SK-N-MC (cell line): ENCODE measurements around the gene TFEB.

ENCODE experiments used
- DNase-seq: peaks from one replicate; pipeline ENCODE4 v3.0.0-alpha.2; 2011; ENCODE audit warnings: low read depth, low spot score
- H3K27ac ChIP-seq: fragments of 200-600 bp; sonication (generic); 2 replicates; pipeline ENCODE4 v1.5.1; 2016; ENCODE audit warnings: mixed run types
- H3K36me3 ChIP-seq: fragments of 200-600 bp; sonication (generic); 2 replicates; pipeline ENCODE4 v1.6.1; 2017; ENCODE audit warnings: antibody characterized with exemption, low read length, mixed read lengths; ENCODE audit not compliant: insufficient read depth
- H3K4me3 ChIP-seq: fragments of 200-600 bp; sonication (generic); 2 replicates; pipeline ENCODE4 v1.5.1; 2016
- H3K9ac ChIP-seq: fragments of 200-600 bp; sonication (generic); 2 replicates; pipeline ENCODE4 v1.8.0; 2017; ENCODE audit warnings: mixed run types, mixed read lengths; ENCODE audit not compliant: insufficient read length
- H3K9me3 ChIP-seq: fragments of 200-600 bp; sonication (generic); 2 replicates; pipeline ENCODE4 v1.6.1; 2017; ENCODE audit warnings: low read depth, mild to moderate bottlenecking, antibody characterized with exemption, low read length, moderate library complexity, mixed read lengths
- EZH2 ChIP-seq: fragments of 200-600 bp; sonication (generic); IDR thresholded peaks from one replicate; pipeline ENCODE4 v1.6.1; 2017; ENCODE audit warnings: antibody characterized with exemption
- FOXP2 ChIP-seq: optimal IDR thresholded peaks from 2 replicates; pipeline ENCODE3; 2011; ENCODE audit warnings: mild to moderate bottlenecking, moderate library complexity; ENCODE audit not compliant: insufficient read depth; ENCODE audit errors: extremely low read length, control extremely low read depth
- POLR2AphosphoS5 ChIP-seq: IDR thresholded peaks from 2 replicates; pipeline ENCODE4 v1.6.1; 2012; ENCODE audit warnings: mild to moderate bottlenecking, low read depth, low read length, borderline replicate concordance

TFEB gene

GRCh38 chr6:41706876-41707564 lies 28.4 kb downstream of the TFEB start:
- DNase-seq = no peak

GRCh38 chr6:41705996-41706835 lies 29.2 kb downstream of the TFEB start:
- Histone ChIP-seq H3K9me3 (no peaks in the 10 kb centered on the region), H3K4me3 (no peak overlapping the region), H3K27ac (no peak overlapping the region), H3K36me3 (no peaks in the 10 kb centered on the region), H3K9ac (no peak overlapping the region)
- no peak for DNase-seq
- TF ChIP-seq FOXP2 = no peak
- TF ChIP-seq POLR2AphosphoS5 = no peak

More at GRCh38 chr6:41706876-41707564, 28.4 kb downstream of the TFEB start:
- Histone ChIP-seq H3K4me3 (no peak overlapping the region), H3K36me3 (no peaks in the 10 kb centered on the region), H3K9me3 (no peaks in the 10 kb centered on the region), H3K27ac (no peak overlapping the region), H3K9ac (no peak overlapping the region)
- TF ChIP-seq EZH2 (no peak), FOXP2 (no peak), POLR2AphosphoS5 (no peak)

DNA sequence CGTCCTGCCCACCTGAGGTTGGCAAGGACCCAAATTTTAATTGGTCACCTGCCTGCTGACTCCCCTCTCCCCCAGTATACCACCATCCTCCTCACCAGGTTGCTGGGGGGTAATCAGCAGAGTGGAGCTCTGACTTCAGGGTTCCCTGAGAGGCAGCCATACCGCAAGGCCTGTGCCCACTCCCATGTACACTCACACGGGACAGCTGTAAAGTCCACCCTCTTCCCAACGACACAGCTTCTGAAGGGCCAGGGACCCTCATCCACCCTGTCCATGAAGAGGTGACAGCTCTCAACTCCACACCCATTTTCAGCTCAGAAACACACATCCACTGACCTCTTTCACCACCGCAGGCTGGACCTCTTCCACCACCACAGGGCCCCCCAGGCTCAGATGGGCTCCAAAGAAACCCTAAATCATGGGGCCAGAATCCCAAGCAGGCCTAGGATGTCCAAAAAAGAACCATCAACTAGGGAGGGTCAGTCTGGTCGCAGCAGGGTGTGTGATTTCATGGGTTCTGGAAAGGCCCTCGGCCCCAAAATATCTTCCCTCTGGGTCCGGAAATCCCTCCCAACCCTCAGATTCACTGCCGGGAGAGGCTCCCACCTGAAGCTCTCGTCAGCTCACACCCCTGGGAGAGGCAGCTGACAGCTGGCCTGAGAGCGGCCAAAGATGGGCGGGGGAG lies 30.0 kb downstream of the TFEB start:
- no peak for DNase-seq
- H3K36me3 ChIP-seq = no peaks in the 10 kb centered on the region
- no peak overlapping the region for H3K4me3 ChIP-seq
- TF ChIP-seq EZH2 (no peak), FOXP2 (no peak), POLR2AphosphoS5 (no peak)
- no peaks in the 10 kb centered on the region for H3K9me3 ChIP-seq
- H3K27ac ChIP-seq = no peak overlapping the region
- H3K9ac ChIP-seq = no peak overlapping the region

GRCh38 chr6:41704656-41705310 lies 30.6 kb downstream of the TFEB start:
- TF ChIP-seq POLR2AphosphoS5 (no peak), EZH2 (no peak), FOXP2 (no peak)
- no peak overlapping the region for H3K9ac ChIP-seq
- no peaks in the 10 kb centered on the region for H3K9me3 ChIP-seq
- H3K36me3 ChIP-seq = no peaks in the 10 kb centered on the region
- no peak overlapping the region for H3K4me3 ChIP-seq
- DNase-seq = no peak
- no peak overlapping the region for H3K27ac ChIP-seq

GRCh38 chr6:41704028-41704427 lies 31.4 kb downstream of the TFEB start:
- Histone ChIP-seq H3K36me3 (no peaks in the 10 kb centered on the region), H3K9ac (no peak overlapping the region), H3K4me3 (no peak overlapping the region), H3K27ac (no peak overlapping the region), H3K9me3 (no peaks in the 10 kb centered on the region)
- DNase-seq = no peak
- no peak for TF ChIP-seq EZH2
- TF ChIP-seq FOXP2 = no peak
- no peak for TF ChIP-seq POLR2AphosphoS5

DNA sequence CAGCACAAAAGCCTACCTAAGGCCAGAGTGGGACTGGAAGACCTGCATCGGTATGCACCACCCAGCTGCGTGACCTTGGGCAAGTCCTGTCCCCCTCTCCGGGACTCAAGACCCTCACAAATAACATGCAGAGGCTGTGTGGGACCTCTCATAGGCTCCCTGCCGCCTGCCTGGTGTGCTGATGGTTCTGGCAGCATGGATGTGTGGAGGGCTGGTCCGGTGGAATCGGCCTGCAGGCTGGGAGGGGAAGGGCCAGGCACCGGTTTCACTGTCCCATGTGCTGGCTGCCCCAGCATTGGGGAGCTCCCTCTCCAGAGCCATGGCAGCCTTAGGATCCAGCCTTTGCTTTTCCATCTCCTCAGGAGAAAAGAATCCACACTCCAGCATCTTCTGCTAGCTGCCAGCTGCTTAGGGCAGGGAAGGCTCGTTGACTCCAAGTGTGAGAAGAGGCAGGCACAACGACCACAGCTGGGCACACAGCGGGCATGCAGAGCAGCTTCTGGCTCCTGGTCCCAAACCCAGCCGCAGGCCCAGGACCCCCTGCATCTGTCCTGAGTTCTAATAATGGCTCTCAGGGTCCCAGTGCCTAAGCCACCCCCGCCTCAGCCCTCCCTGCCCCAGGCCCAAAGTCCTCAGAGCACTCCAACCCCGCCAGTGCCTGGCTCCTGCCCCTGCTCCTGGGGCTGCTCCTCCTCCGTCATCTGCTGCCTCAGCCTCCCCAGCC lies 32.5 kb downstream of the TFEB start:
- no peaks in the 10 kb centered on the region for H3K36me3 ChIP-seq
- TF ChIP-seq EZH2 (no peak), POLR2AphosphoS5 (no peak), FOXP2 (no peak)
- H3K27ac ChIP-seq = no peak overlapping the region
- no peak overlapping the region for H3K4me3 ChIP-seq
- H3K9ac ChIP-seq = no peak overlapping the region
- no peaks in the 10 kb centered on the region for H3K9me3 ChIP-seq
- DNase-seq = no peak

- TF ChIP-seq EZH2 = no peak
- no peak for TF ChIP-seq POLR2AphosphoS5
- TF ChIP-seq FOXP2 = no peak
- Histone ChIP-seq H3K9me3 (no peaks in the 10 kb centered on the region), H3K9ac (no peak overlapping the region), H3K36me3 (no peaks in the 10 kb centered on the region), H3K27ac (no peak overlapping the region), H3K4me3 (no peak overlapping the region)
- DNase-seq = no peak
Measured at GRCh38 chr6:41702089-41702745, 33.2 kb downstream of the TFEB start.
